ENCODE results near the gene UNC5B.
A peak's percentile ranks its signal among the peaks of the same experiment; 100 is the strongest.
"Not testable (repeated sequence)": the region's sequence is repeated elsewhere in the genome, so short reads cannot be mapped to it uniquely, and the experiment has no call there.

UNC5B gene

GRCh38 chr10:71266147-71266917, 54.0 kb downstream of the UNC5B start:
- peak in 5 of 56 donors; percentile 13 to 60 (median 20) for DNase-seq

- no peak for DNase-seq
Measured at GRCh38 chr10:71266918-71267442, 54.6 kb downstream of the UNC5B start.

GRCh38 chr10:71267508-71268240, 55.3 kb downstream of the UNC5B start:
- DNase-seq: no peak

GRCh38 chr10:71268247-71268691, 55.9 kb downstream of the UNC5B start:
- DNase-seq: peak in 30 of 56 donors; percentile 19 to 70 (median 42)

- peak in 17 of 56 donors; percentile 15 to 61 (median 38) for DNase-seq
Measured at GRCh38 chr10:71268758-71269157, 56.4 kb downstream of the UNC5B start.

GRCh38 chr10:71269301-71270288, 57.2 kb downstream of the UNC5B start:
- DNase-seq: peak in 1 of 56 donors; percentile 10

GRCh38 chr10:71270301-71271220, 58.2 kb downstream of the UNC5B start:
- peak in 29 of 56 donors; percentile 11 to 78 (median 37) for DNase-seq

- no peak for DNase-seq
Measured at GRCh38 chr10:71271662-71272055, 59.3 kb downstream of the UNC5B start.

- DNase-seq: no peak
Measured at GRCh38 chr10:71272056-71272771, 59.8 kb downstream of the UNC5B start.

GRCh38 chr10:71272974-71273373, 60.6 kb downstream of the UNC5B start:
- not testable (repeated sequence) for DNase-seq

- DNase-seq: no peak
Measured at GRCh38 chr10:71273506-71273905, 61.1 kb downstream of the UNC5B start.

GRCh38 chr10:71274901-71275796, 62.8 kb downstream of the UNC5B start:
- no peak for DNase-seq

- DNase-seq: no peak
Measured at GRCh38 chr10:71276873-71277272, 64.5 kb downstream of the UNC5B start.

GRCh38 chr10:71277914-71278665, 65.7 kb downstream of the UNC5B start:
- peak in 8 of 56 donors; percentile 11 to 39 (median 22) for DNase-seq

- DNase-seq: peak in 38 of 56 donors; percentile 24 to 84 (median 56)
Measured at GRCh38 chr10:71278691-71279588, 66.6 kb downstream of the UNC5B start.

- peak in 2 of 56 donors; percentile 20 to 22 for DNase-seq
Measured at GRCh38 chr10:71279590-71280170, 67.3 kb downstream of the UNC5B start.
